HEK293 (cell line): ENCODE data around the gene KLK1.

Source experiments
- BCL11A ChIP-seq: fragments of 450-650 bp; formaldehyde crosslinking; IDR thresholded peaks from 2 replicates; pipeline ENCODE4 v1.5.1; 2016; ENCODE audit warnings: low read depth, missing biosample characterization, missing genetic modification characterization
- KLF17 ChIP-seq: fragments of 450-650 bp; formaldehyde crosslinking; IDR thresholded peaks from 2 replicates; pipeline ENCODE4 v1.5.1; 2016; ENCODE audit warnings: missing biosample characterization, missing genetic modification characterization
- SP7 ChIP-seq: fragments of 450-650 bp; formaldehyde crosslinking; IDR thresholded peaks from 2 replicates; pipeline ENCODE4 v1.5.1; 2016; ENCODE audit warnings: missing biosample characterization, missing genetic modification characterization
- WT1 ChIP-seq: fragments of 450-650 bp; formaldehyde crosslinking; IDR thresholded peaks from 2 replicates; pipeline ENCODE4 v1.5.1; 2016; ENCODE audit warnings: missing biosample characterization, missing genetic modification characterization
- ZBTB17 ChIP-seq: fragments of 450-650 bp; formaldehyde crosslinking; IDR thresholded peaks from 2 replicates; pipeline ENCODE4 v1.5.1; 2016; ENCODE audit warnings: missing biosample characterization, missing genetic modification characterization
- ZBTB21 ChIP-seq: fragments of 450-650 bp; formaldehyde crosslinking; IDR thresholded peaks from 2 replicates; pipeline ENCODE4 v1.5.1; 2017; ENCODE audit warnings: missing biosample characterization, missing genetic modification characterization
- ZBTB8A ChIP-seq: fragments of 450-650 bp; formaldehyde crosslinking; IDR thresholded peaks from 2 replicates; pipeline ENCODE4 v1.5.1; 2016; ENCODE audit warnings: missing biosample characterization, missing genetic modification characterization
- ZFP3 ChIP-seq: fragments of 450-650 bp; formaldehyde crosslinking; IDR thresholded peaks from 2 replicates; pipeline ENCODE4 v1.5.1; 2016; ENCODE audit warnings: low read depth, missing biosample characterization, missing genetic modification characterization
- ZFP69B ChIP-seq: fragments of 450-650 bp; formaldehyde crosslinking; IDR thresholded peaks from 2 replicates; pipeline ENCODE4 v1.5.1; 2016; ENCODE audit warnings: missing biosample characterization, missing genetic modification characterization
- ZNF140 ChIP-seq: fragments of 450-650 bp; formaldehyde crosslinking; IDR thresholded peaks from 2 replicates; pipeline ENCODE4 v1.5.1; 2016; ENCODE audit warnings: missing biosample characterization, missing genetic modification characterization
- ZNF16 ChIP-seq: fragments of 450-650 bp; formaldehyde crosslinking; IDR thresholded peaks from 2 replicates; pipeline ENCODE4 v1.5.1; 2016; ENCODE audit warnings: low read depth, missing biosample characterization, missing genetic modification characterization
- ZNF473 ChIP-seq: fragments of 450-650 bp; formaldehyde crosslinking; IDR thresholded peaks from 2 replicates; pipeline ENCODE4 v1.5.1; 2017; ENCODE audit warnings: missing biosample characterization, missing genetic modification characterization
- ZNF521 ChIP-seq: fragments of 450-650 bp; formaldehyde crosslinking; IDR thresholded peaks from 2 replicates; pipeline ENCODE4 v1.5.1; 2017; ENCODE audit warnings: missing biosample characterization, mild to moderate bottlenecking, missing genetic modification characterization
- ZNF548 ChIP-seq: fragments of 450-650 bp; formaldehyde crosslinking; IDR thresholded peaks from 2 replicates; pipeline ENCODE4 v1.5.1; 2016; ENCODE audit warnings: missing biosample characterization, missing genetic modification characterization
- ZNF558 ChIP-seq: fragments of 450-650 bp; formaldehyde crosslinking; IDR thresholded peaks from 2 replicates; pipeline ENCODE4 v1.5.1; 2016; ENCODE audit warnings: missing biosample characterization, missing genetic modification characterization
- ZNF561 ChIP-seq: fragments of 450-650 bp; IDR thresholded peaks from 2 replicates; pipeline ENCODE4 v1.5.1; 2018; ENCODE audit warnings: missing biosample characterization, missing genetic modification characterization, borderline replicate concordance
- ZNF701 ChIP-seq: fragments of 450-650 bp; formaldehyde crosslinking; IDR thresholded peaks from 2 replicates; pipeline ENCODE4 v1.5.1; 2016; ENCODE audit warnings: missing biosample characterization, missing genetic modification characterization
- TF ChIP-seq, protein P1 (sequence below): fragments of 450-650 bp; formaldehyde crosslinking; IDR thresholded peaks from 2 replicates; pipeline ENCODE4 v1.5.1; 2016; ENCODE audit warnings: missing biosample characterization, missing genetic modification characterization
- TF ChIP-seq, protein P2 (sequence below): fragments of 450-650 bp; formaldehyde crosslinking; IDR thresholded peaks from 2 replicates; pipeline ENCODE4 v1.5.1; 2016; ENCODE audit warnings: missing biosample characterization, missing genetic modification characterization, low read depth
- TF ChIP-seq, protein P3 (sequence below): fragments of 450-650 bp; formaldehyde crosslinking; IDR thresholded peaks from 2 replicates; pipeline ENCODE4 v1.5.1; 2016; ENCODE audit warnings: missing biosample characterization, missing genetic modification characterization
- TF ChIP-seq, protein P4 (sequence below): fragments of 450-650 bp; formaldehyde crosslinking; conservative IDR thresholded peaks from 2 replicates; pipeline ENCODE4 v1.5.1; 2016; ENCODE audit warnings: low read depth, missing biosample characterization, missing genetic modification characterization
- TF ChIP-seq, protein P5 (sequence below): fragments of 450-650 bp; formaldehyde crosslinking; IDR thresholded peaks from 2 replicates; pipeline ENCODE4 v1.5.1; 2016; ENCODE audit warnings: missing biosample characterization, missing genetic modification characterization
- TF ChIP-seq, protein P6 (sequence below): fragments of 450-650 bp; formaldehyde crosslinking; IDR thresholded peaks from 2 replicates; pipeline ENCODE4 v1.5.1; 2016; ENCODE audit warnings: missing biosample characterization, missing genetic modification characterization
- TF ChIP-seq, protein P7 (sequence below): fragments of 450-650 bp; formaldehyde crosslinking; IDR thresholded peaks from 2 replicates; pipeline ENCODE4 v1.5.1; 2017; ENCODE audit warnings: missing biosample characterization, missing genetic modification characterization

The KLK1 gene

GRCh38 chr19:50777830-50778303 lies 45.7 kb downstream of the KLK1 start (continued):
- TF ChIP-seq, protein P1, sequence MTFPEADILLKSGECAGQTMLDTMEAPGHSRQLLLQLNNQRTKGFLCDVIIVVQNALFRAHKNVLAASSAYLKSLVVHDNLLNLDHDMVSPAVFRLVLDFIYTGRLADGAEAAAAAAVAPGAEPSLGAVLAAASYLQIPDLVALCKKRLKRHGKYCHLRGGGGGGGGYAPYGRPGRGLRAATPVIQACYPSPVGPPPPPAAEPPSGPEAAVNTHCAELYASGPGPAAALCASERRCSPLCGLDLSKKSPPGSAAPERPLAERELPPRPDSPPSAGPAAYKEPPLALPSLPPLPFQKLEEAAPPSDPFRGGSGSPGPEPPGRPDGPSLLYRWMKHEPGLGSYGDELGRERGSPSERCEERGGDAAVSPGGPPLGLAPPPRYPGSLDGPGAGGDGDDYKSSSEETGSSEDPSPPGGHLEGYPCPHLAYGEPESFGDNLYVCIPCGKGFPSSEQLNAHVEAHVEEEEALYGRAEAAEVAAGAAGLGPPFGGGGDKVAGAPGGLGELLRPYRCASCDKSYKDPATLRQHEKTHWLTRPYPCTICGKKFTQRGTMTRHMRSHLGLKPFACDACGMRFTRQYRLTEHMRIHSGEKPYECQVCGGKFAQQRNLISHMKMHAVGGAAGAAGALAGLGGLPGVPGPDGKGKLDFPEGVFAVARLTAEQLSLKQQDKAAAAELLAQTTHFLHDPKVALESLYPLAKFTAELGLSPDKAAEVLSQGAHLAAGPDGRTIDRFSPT, result 0 out of 2 replicates have a peak, but pooled peaks have one; percentile 32
- TF ChIP-seq, protein P2, sequence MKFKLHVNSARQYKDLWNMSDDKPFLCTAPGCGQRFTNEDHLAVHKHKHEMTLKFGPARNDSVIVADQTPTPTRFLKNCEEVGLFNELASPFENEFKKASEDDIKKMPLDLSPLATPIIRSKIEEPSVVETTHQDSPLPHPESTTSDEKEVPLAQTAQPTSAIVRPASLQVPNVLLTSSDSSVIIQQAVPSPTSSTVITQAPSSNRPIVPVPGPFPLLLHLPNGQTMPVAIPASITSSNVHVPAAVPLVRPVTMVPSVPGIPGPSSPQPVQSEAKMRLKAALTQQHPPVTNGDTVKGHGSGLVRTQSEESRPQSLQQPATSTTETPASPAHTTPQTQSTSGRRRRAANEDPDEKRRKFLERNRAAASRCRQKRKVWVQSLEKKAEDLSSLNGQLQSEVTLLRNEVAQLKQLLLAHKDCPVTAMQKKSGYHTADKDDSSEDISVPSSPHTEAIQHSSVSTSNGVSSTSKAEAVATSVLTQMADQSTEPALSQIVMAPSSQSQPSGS (tag by site-specific recombination), result no peak
- TF ChIP-seq, protein P3, sequence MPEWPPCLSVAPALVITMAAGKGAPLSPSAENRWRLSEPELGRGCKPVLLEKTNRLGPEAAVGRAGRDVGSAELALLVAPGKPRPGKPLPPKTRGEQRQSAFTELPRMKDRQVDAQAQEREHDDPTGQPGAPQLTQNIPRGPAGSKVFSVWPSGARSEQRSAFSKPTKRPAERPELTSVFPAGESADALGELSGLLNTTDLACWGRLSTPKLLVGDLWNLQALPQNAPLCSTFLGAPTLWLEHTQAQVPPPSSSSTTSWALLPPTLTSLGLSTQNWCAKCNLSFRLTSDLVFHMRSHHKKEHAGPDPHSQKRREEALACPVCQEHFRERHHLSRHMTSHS (tag by site-specific recombination), result no peak
- no peak for TF ChIP-seq ZNF521 (tag by site-specific recombination)
- TF ChIP-seq ZNF558 (tag by site-specific recombination), result no peak
- no peak for TF ChIP-seq ZNF548 (tag by site-specific recombination)
- TF ChIP-seq, protein P4, sequence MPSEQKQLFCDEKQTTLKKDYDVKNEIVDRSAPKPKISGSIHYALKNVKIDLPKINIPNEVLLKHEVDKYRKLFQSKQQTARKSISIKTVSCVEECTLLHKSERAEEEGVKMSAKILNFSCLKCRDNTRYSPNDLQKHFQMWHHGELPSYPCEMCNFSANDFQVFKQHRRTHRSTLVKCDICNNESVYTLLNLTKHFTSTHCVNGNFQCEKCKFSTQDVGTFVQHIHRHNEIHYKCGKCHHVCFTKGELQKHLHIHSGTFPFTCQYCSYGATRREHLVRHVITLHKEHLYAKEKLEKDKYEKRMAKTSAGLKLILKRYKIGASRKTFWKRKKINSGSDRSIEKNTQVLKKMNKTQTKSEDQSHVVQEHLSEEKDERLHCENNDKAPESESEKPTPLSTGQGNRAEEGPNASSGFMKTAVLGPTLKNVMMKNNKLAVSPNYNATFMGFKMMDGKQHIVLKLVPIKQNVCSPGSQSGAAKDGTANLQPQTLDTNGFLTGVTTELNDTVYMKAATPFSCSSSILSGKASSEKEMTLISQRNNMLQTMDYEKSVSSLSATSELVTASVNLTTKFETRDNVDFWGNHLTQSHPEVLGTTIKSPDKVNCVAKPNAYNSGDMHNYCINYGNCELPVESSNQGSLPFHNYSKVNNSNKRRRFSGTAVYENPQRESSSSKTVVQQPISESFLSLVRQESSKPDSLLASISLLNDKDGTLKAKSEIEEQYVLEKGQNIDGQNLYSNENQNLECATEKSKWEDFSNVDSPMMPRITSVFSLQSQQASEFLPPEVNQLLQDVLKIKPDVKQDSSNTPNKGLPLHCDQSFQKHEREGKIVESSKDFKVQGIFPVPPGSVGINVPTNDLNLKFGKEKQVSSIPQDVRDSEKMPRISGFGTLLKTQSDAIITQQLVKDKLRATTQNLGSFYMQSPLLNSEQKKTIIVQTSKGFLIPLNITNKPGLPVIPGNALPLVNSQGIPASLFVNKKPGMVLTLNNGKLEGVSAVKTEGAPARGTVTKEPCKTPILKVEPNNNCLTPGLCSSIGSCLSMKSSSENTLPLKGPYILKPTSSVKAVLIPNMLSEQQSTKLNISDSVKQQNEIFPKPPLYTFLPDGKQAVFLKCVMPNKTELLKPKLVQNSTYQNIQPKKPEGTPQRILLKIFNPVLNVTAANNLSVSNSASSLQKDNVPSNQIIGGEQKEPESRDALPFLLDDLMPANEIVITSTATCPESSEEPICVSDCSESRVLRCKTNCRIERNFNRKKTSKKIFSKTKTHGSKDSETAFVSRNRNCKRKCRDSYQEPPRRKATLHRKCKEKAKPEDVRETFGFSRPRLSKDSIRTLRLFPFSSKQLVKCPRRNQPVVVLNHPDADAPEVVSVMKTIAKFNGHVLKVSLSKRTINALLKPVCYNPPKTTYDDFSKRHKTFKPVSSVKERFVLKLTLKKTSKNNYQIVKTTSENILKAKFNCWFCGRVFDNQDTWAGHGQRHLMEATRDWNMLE, result no peak
- TF ChIP-seq ZBTB8A (tag by site-specific recombination), result no peak
- TF ChIP-seq, protein P5, sequence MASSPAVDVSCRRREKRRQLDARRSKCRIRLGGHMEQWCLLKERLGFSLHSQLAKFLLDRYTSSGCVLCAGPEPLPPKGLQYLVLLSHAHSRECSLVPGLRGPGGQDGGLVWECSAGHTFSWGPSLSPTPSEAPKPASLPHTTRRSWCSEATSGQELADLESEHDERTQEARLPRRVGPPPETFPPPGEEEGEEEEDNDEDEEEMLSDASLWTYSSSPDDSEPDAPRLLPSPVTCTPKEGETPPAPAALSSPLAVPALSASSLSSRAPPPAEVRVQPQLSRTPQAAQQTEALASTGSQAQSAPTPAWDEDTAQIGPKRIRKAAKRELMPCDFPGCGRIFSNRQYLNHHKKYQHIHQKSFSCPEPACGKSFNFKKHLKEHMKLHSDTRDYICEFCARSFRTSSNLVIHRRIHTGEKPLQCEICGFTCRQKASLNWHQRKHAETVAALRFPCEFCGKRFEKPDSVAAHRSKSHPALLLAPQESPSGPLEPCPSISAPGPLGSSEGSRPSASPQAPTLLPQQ (tag by site-specific recombination), result no peak
- TF ChIP-seq, protein P6, sequence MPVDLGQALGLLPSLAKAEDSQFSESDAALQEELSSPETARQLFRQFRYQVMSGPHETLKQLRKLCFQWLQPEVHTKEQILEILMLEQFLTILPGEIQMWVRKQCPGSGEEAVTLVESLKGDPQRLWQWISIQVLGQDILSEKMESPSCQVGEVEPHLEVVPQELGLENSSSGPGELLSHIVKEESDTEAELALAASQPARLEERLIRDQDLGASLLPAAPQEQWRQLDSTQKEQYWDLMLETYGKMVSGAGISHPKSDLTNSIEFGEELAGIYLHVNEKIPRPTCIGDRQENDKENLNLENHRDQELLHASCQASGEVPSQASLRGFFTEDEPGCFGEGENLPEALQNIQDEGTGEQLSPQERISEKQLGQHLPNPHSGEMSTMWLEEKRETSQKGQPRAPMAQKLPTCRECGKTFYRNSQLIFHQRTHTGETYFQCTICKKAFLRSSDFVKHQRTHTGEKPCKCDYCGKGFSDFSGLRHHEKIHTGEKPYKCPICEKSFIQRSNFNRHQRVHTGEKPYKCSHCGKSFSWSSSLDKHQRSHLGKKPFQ (tag by site-specific recombination), result no peak
- TF ChIP-seq WT1 (tag by site-specific recombination), result peak; percentile 52
- TF ChIP-seq ZFP3, result no peak
- no peak for TF ChIP-seq KLF17 (tag by site-specific recombination)
- no peak for TF ChIP-seq ZNF701 (tag by site-specific recombination)
- TF ChIP-seq, protein P7, sequence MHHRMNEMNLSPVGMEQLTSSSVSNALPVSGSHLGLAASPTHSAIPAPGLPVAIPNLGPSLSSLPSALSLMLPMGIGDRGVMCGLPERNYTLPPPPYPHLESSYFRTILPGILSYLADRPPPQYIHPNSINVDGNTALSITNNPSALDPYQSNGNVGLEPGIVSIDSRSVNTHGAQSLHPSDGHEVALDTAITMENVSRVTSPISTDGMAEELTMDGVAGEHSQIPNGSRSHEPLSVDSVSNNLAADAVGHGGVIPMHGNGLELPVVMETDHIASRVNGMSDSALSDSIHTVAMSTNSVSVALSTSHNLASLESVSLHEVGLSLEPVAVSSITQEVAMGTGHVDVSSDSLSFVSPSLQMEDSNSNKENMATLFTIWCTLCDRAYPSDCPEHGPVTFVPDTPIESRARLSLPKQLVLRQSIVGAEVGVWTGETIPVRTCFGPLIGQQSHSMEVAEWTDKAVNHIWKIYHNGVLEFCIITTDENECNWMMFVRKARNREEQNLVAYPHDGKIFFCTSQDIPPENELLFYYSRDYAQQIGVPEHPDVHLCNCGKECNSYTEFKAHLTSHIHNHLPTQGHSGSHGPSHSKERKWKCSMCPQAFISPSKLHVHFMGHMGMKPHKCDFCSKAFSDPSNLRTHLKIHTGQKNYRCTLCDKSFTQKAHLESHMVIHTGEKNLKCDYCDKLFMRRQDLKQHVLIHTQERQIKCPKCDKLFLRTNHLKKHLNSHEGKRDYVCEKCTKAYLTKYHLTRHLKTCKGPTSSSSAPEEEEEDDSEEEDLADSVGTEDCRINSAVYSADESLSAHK (tag by site-specific recombination), result no peak
- TF ChIP-seq ZNF561, result 0 out of 2 replicates have a peak, but pooled peaks have one; percentile 25
- TF ChIP-seq ZFP69B, result no peak
- no peak for TF ChIP-seq ZNF140 (tag by site-specific recombination)
- no peak for TF ChIP-seq ZBTB21 (tag by site-specific recombination)
- no peak for TF ChIP-seq ZNF16 (tag by site-specific recombination)
- no peak for TF ChIP-seq BCL11A (tag by site-specific recombination)
- no peak for TF ChIP-seq ZNF473 (tag by site-specific recombination)
- TF ChIP-seq ZBTB17, result peak; percentile 83
- peak; percentile 47 for TF ChIP-seq SP7 (tag by site-specific recombination)
